Liver (tissue), 9 donors: ENCODE results near the gene RP9. TPM values are rescaled to one million over a fixed set of nuclear protein-coding genes. Genes with fewer than 3 reads are reported as not detected.

Experiments
- DNase-seq: peaks from one replicate; pipeline ENCODE4 v3.0.0-alpha.2; 2017; ENCODE audit warnings: low spot score
- H3K27ac ChIP-seq, 2 donors: one replicate each; pipeline ENCODE4 v1.7.0; 2013; ENCODE audit warnings: inconsistent platforms in 2 of 2, low read length in 2 of 2, control low read depth in 1 of 2, low read depth in 1 of 2, mild to moderate bottlenecking in 1 of 2
- H3K27me3 ChIP-seq, 4 donors: one replicate each; pipeline versions ENCODE4 v1.6.1 to v1.7.0; 2013; ENCODE audit warnings: low read length in 3 of 4, inconsistent platforms in 1 of 4, mild to moderate bottlenecking in 1 of 4, moderate library complexity in 1 of 4; ENCODE audit not compliant: control insufficient read depth in 4 of 4, insufficient read depth in 4 of 4
- H3K36me3 ChIP-seq, 4 donors: one replicate each; pipeline versions ENCODE4 v1.6.1 to v1.7.0; 2013; ENCODE audit warnings: low read length in 3 of 4, mild to moderate bottlenecking in 3 of 4, low read depth in 1 of 4, moderate library complexity in 1 of 4; ENCODE audit not compliant: control insufficient read depth in 4 of 4, insufficient read depth in 3 of 4
- H3K4me1 ChIP-seq, 4 donors: one replicate each; pipeline versions ENCODE4 v1.6.1 to v1.7.0; 2013; ENCODE audit warnings: low read length in 3 of 4, mild to moderate bottlenecking in 3 of 4, moderate library complexity in 1 of 4; ENCODE audit not compliant: control insufficient read depth in 4 of 4, insufficient read depth in 4 of 4
- H3K4me3 ChIP-seq, 3 donors: one replicate each; pipeline versions ENCODE4 v1.6.1 to v1.7.0; 2013; ENCODE audit warnings: low read length in 3 of 3, control low read depth in 1 of 3, low read depth in 1 of 3, mild to moderate bottlenecking in 1 of 3
- H3K9ac ChIP-seq, 2 donors: one replicate each; pipeline ENCODE4 v1.7.0; 2013; ENCODE audit warnings: low read length in 2 of 2, mild to moderate bottlenecking in 2 of 2, moderate library complexity in 2 of 2, control low read depth in 1 of 2, low read depth in 1 of 2
- H3K9me3 ChIP-seq, 4 donors: one replicate each; pipeline versions ENCODE4 v1.6.1 to v1.7.0; 2013; ENCODE audit warnings: low read length in 3 of 4; ENCODE audit not compliant: control insufficient read depth in 4 of 4
- EGR1 ChIP-seq, 2 donors: IDR thresholded peaks; 2 replicates each; pipeline ENCODE4 v1.6.1; 2016 to 2018; ENCODE audit warnings: antibody characterized with exemption in 2 of 2, low read depth in 2 of 2
- FOXA1 ChIP-seq: IDR thresholded peaks from 2 replicates; pipeline ENCODE4 v1.6.1; 2016; ENCODE audit warnings: antibody characterized with exemption
- FOXA2 ChIP-seq: IDR thresholded peaks from 2 replicates; pipeline ENCODE4 v1.6.1; 2016; ENCODE audit warnings: antibody characterized with exemption
- GABPA ChIP-seq, 2 donors: IDR thresholded peaks in 1 of 2; conservative IDR thresholded peaks in 1 of 2; 2 replicates each; pipeline ENCODE4 v1.6.1; 2016; ENCODE audit warnings: antibody characterized with exemption in 2 of 2, mild to moderate bottlenecking in 1 of 2, moderate library complexity in 1 of 2
- HNF4A ChIP-seq, 2 donors: conservative IDR thresholded peaks; 2 replicates each; pipeline ENCODE4 v1.6.1; 2016; ENCODE audit warnings: antibody characterized with exemption in 2 of 2, mild to moderate bottlenecking in 2 of 2
- HNF4G ChIP-seq: IDR thresholded peaks from 2 replicates; pipeline ENCODE4 v1.6.1; 2016; ENCODE audit warnings: antibody characterized with exemption
- JUND ChIP-seq, 2 donors: IDR thresholded peaks; 2 replicates each; pipeline ENCODE4 v1.6.1; 2016; ENCODE audit warnings: antibody characterized with exemption in 2 of 2
- NR2F2 ChIP-seq: IDR thresholded peaks from 2 replicates; pipeline ENCODE4 v1.6.1; 2016; ENCODE audit warnings: antibody characterized with exemption
- RAD21 ChIP-seq, 2 donors: IDR thresholded peaks; 2 replicates each; pipeline ENCODE4 v1.6.1; 2016; ENCODE audit warnings: antibody characterized with exemption in 2 of 2, mild to moderate bottlenecking in 2 of 2
- REST ChIP-seq: IDR thresholded peaks from 2 replicates; pipeline ENCODE4 v1.6.1; 2016; ENCODE audit warnings: antibody characterized with exemption, mild to moderate bottlenecking
- RXRA ChIP-seq, 2 donors: IDR thresholded peaks; 2 replicates each; pipeline ENCODE4 v1.6.1; 2017 to 2018; ENCODE audit warnings: antibody characterized with exemption in 2 of 2, mild to moderate bottlenecking in 1 of 2
- SP1 ChIP-seq: IDR thresholded peaks from 2 replicates; pipeline ENCODE4 v1.6.1; 2018; ENCODE audit warnings: antibody characterized with exemption, mild to moderate bottlenecking
- TAF1 ChIP-seq: conservative IDR thresholded peaks from 2 replicates; pipeline ENCODE4 v1.6.1; 2016; ENCODE audit warnings: antibody characterized with exemption, mild to moderate bottlenecking
- YY1 ChIP-seq: IDR thresholded peaks from 2 replicates; pipeline ENCODE4 v1.6.1; 2016; ENCODE audit warnings: antibody characterized with exemption, mild to moderate bottlenecking
- ZBTB33 ChIP-seq: IDR thresholded peaks from 2 replicates; pipeline ENCODE4 v1.6.1; 2016; ENCODE audit warnings: antibody characterized with exemption
- WGBS: extraction: QIAGEN DNeasy Blood & Tissue Kit; methylation state at CpG from one replicate; pipeline ENCODE4 v1.1.7; 2013; 5-methylcytosine and 5-hydroxymethylcytosine counted together
- polyA plus RNA-seq, 2 donors: library from polyadenylated mRNA; stranded (reverse) in 1 of 2; unstranded in 1 of 2; fragments of 200-250 nt in 1 of 2; fragments of >200 nt in 1 of 2; fragmentation: Nextera tagmentation in 1 of 2; extraction: Ambion mirVana in 1 of 2; gene quantifications; one replicate each; pipeline versions ENCODE4 v1.2.1 to v1.2.3, GENCODE V29; 2013 to 2015
- total RNA-seq, 2 donors: library from RNA; depleted of rRNA; stranded (reverse); fragments of >200 nt; gene quantifications; one replicate each; pipeline ENCODE4 v1.2.3, GENCODE V29; 2014
- TF ChIP-seq, protein P1 (sequence below): IDR thresholded peaks from 2 replicates; pipeline ENCODE4 v1.6.1; 2016; ENCODE audit warnings: antibody characterized with exemption
- TF ChIP-seq, protein P2 (sequence below): IDR thresholded peaks from 2 replicates; pipeline ENCODE4 v1.6.1; 2016; ENCODE audit warnings: antibody characterized with exemption
- TF ChIP-seq, protein P3 (sequence below): fragments of 150-350 bp; IDR thresholded peaks from 2 replicates; pipeline ENCODE4 v1.5.1; 2017; ENCODE audit warnings: improper control_type of control experiment, low read depth, low read length; ENCODE audit not compliant: missing input control
- donor health status: healthy.
- donor health status: healthy.
- donor health status: healthy.
- donor health status: healthy.
- donor health status: healthy.

Gene RP9
- total and polyA plus RNA-seq, 4 donors: 3.3 to 7.7 (median 4.4) TPM

- TF ChIP-seq HNF4G (no peak), JUND (IDR thresholded peaks at IDR 0.05) (no peak), NR2F2 (no peak), FOXA2 (peak; percentile 26), GABPA (IDR thresholded peaks at IDR 0.05 in 1 of 2, conservative IDR thresholded peaks at IDR 0.05 in 1 of 2) (peak in 1 of 2 donors; percentile 57), RXRA (IDR thresholded peaks at IDR 0.05) (peak; percentile 16 to 23), FOXA1 (no peak), HNF4A (conservative IDR thresholded peaks at IDR 0.05) (peak; percentile 50 to 60), ZBTB33 (no peak), REST (peak; percentile 49), SP1 (peak; percentile 56), YY1 (peak; percentile 75), RAD21 (IDR thresholded peaks at IDR 0.05) (peak in 1 of 2 donors; percentile 12)
- TF ChIP-seq, protein P1, sequence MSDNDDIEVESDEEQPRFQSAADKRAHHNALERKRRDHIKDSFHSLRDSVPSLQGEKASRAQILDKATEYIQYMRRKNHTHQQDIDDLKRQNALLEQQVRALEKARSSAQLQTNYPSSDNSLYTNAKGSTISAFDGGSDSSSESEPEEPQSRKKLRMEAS: peak; percentile 53
- TF ChIP-seq, protein P2, sequence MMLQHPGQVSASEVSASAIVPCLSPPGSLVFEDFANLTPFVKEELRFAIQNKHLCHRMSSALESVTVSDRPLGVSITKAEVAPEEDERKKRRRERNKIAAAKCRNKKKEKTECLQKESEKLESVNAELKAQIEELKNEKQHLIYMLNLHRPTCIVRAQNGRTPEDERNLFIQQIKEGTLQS: no peak
- H3K27me3 ChIP-seq: no peaks in the 10 kb centered on the region
- H3K4me3 ChIP-seq: peak within 1 kb of the TSS; percentile 72 to 100 (median 98)
- WGBS: under 1% methylated on average over 57 of the region's 57 CpGs
- peak within 1 kb of the TSS; percentile 41 to 71 for H3K9ac ChIP-seq
- no peaks in the 10 kb centered on the region for H3K36me3 ChIP-seq
- H3K9me3 ChIP-seq: no peaks in the 10 kb centered on the region
- peak within 1 kb of the TSS; percentile 89 for H3K27ac ChIP-seq
- DNase-seq: peak; percentile 98
- peaks cover 1 to 11% (median 8%) of the 10 kb centered on the region in 4 donors for H3K4me1 ChIP-seq
These were observed 20.0 kb upstream of the RP9 start, which contains the start of gene BBS9 for GRCh38 chr7:33128990-33129805. Gene BBS9, plus strand, starts transcription at chr7:33129564. Its CDS starts 16,689 bp downstream, at chr7:33146253.

DNA sequence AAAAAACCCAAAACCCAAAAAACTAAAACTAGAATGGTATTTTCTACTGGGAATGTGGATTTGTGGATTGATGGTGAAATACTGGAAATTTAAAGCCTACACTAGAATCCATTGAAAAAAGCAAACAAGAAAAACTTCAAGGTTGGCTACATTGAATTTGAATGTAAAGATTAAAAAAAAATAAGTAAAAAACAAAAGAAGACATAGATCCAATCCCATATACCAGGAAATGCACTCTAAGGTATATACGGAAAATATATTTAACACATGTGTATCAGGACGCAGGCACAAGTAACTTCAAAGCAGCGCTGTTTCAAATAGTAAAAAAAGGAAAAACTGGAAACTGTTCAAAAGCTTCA, 19.4 kb upstream of the RP9 start:
- DNase-seq: no peak
- Histone ChIP-seq H3K9me3 (no peaks in the 10 kb centered on the region), H3K4me3 (peak overlapping the region; percentile 72 to 100 (median 98)), H3K36me3 (no peaks in the 10 kb centered on the region), H3K4me1 (peaks cover 1 to 11% (median 8%) of the 10 kb centered on the region in 4 donors), H3K27ac (peak overlapping the region; percentile 89), H3K9ac (peak overlapping the region in 1 of 2 donors; percentile 71), H3K27me3 (no peaks in the 10 kb centered on the region)
- TF ChIP-seq TAF1 (no peak), HNF4A (conservative IDR thresholded peaks at IDR 0.05) (no peak), EGR1 (IDR thresholded peaks at IDR 0.05; ENCODE audit: low read depth in 2 of 2) (no peak)
- TF ChIP-seq, protein P3, sequence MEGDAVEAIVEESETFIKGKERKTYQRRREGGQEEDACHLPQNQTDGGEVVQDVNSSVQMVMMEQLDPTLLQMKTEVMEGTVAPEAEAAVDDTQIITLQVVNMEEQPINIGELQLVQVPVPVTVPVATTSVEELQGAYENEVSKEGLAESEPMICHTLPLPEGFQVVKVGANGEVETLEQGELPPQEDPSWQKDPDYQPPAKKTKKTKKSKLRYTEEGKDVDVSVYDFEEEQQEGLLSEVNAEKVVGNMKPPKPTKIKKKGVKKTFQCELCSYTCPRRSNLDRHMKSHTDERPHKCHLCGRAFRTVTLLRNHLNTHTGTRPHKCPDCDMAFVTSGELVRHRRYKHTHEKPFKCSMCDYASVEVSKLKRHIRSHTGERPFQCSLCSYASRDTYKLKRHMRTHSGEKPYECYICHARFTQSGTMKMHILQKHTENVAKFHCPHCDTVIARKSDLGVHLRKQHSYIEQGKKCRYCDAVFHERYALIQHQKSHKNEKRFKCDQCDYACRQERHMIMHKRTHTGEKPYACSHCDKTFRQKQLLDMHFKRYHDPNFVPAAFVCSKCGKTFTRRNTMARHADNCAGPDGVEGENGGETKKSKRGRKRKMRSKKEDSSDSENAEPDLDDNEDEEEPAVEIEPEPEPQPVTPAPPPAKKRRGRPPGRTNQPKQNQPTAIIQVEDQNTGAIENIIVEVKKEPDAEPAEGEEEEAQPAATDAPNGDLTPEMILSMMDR: no peak
- 0% methylated on average over 3 of the region's 3 CpGs for WGBS
